Measurements from ENCODE around the gene AGBL1. TPM values are rescaled to one million over a fixed set of nuclear protein-coding genes. Genes with fewer than 3 reads are reported as not detected.

The AGBL1 gene
- total RNA-seq, 1 experiment from 2014 or later, result not detected

GRCh38 chr15:86042226-86042625 is 37.4 kb upstream of the AGBL1 start:
- H3K79me1 ChIP-seq (ENCODE audit: insufficient read depth, low read depth, low read length, poor library complexity, severe bottlenecking), result no peaks in the 10 kb centered on the region
- Mint-ChIP-seq H3K36me3 (ENCODE audit: insufficient read depth in 1 of 3, low read depth in 3 of 3) (peaks cover 0 to 4% (median 0%) of the 10 kb centered on the region in 3 experiments; a peak in 2 of 7 replicates), H3K9me3 (peaks cover 0 to 3% of the 10 kb centered on the region in 2 experiments; a peak in 1 of 5 replicates), H3K4me1 (peaks cover 30 to 37% of the 10 kb centered on the region in 2 experiments), H3K4me3 (no peak overlapping the region), H3K27me3 (ENCODE audit: low read depth) (peaks cover 2% of the 10 kb centered on the region), H3K27ac (peak overlapping the region in 1 of 3 experiments; percentile 62; a peak in 1 of 7 replicates)
- H2BK15ac ChIP-seq (ENCODE audit: low read depth, low read length), result no peak overlapping the region
- no peak overlapping the region for H3K14ac ChIP-seq (ENCODE audit: insufficient read depth, low read length)
- H2BK20ac ChIP-seq (ENCODE audit: low read depth, low read length, poor library complexity, severe bottlenecking), result no peak overlapping the region
- H3K56ac ChIP-seq (ENCODE audit: insufficient read length, low read depth, low read length), result no peak overlapping the region
- H2AFZ ChIP-seq (ENCODE audit: low read length), result no peak overlapping the region
- H4K20me1 ChIP-seq (ENCODE audit: control insufficient read depth, insufficient read depth, insufficient read length), result no peaks in the 10 kb centered on the region
- no peak overlapping the region for H4K5ac ChIP-seq (ENCODE audit: insufficient read length, low read depth, low read length)
- H3K27ac ChIP-seq (ENCODE audit: insufficient read length, low read depth, low read length), result no peak overlapping the region
- no peak overlapping the region for H3T11ph ChIP-seq (ENCODE audit: low read length)
- no peak for TF ChIP-seq CTCF (conservative IDR thresholded peaks at IDR 0.05)
- no CpG with 5 or more reads among the region's 1 CpG for WGBS (ENCODE audit: extremely low coverage, insufficient read length, low lambda C conversion rate)
- no peaks in the 10 kb centered on the region for H3K27me3 ChIP-seq (ENCODE audit: insufficient read depth, low read length)
- no peak overlapping the region for H2BK5ac ChIP-seq (ENCODE audit: insufficient read length, low read length)
- no peak overlapping the region for H3K4me2 ChIP-seq (ENCODE audit: insufficient read depth, insufficient read length, low read length)
- H3K9me3 ChIP-seq (ENCODE audit: control insufficient read depth, low read depth, low read length), result no peaks in the 10 kb centered on the region
- H3K23me2 ChIP-seq (ENCODE audit: insufficient read length, low read depth, low read length, poor library complexity, severe bottlenecking), result no peaks in the 10 kb centered on the region
- no peak overlapping the region for H3K9ac ChIP-seq (ENCODE audit: extremely low read depth, insufficient read length, low read length)
- H4K91ac ChIP-seq (ENCODE audit: insufficient read length, low read depth, low read length), result no peak overlapping the region
- no peak overlapping the region for H2AK5ac ChIP-seq (ENCODE audit: insufficient read length, low read length)
- H3K18ac ChIP-seq (ENCODE audit: insufficient read length, low read depth, low read length), result no peak overlapping the region
- no peaks in the 10 kb centered on the region for H3K79me2 ChIP-seq (ENCODE audit: insufficient read depth, low read length)
- DNase-seq, result no peak
- no peak overlapping the region for H2BK120ac ChIP-seq (ENCODE audit: low read depth, low read length, poor library complexity, severe bottlenecking)
- H3K23ac ChIP-seq (ENCODE audit: insufficient read length, low read depth, low read length), result no peak overlapping the region
- no peak overlapping the region for H2BK12ac ChIP-seq (ENCODE audit: insufficient read length, low read depth, low read length)
- H3K4me1 ChIP-seq (ENCODE audit: insufficient read depth, low read length), result peaks cover 9% of the 10 kb centered on the region; the same call in 1 of the 2 replicates
- H4K8ac ChIP-seq (replicated peaks; ENCODE audit: insufficient read length, low read depth, low read length), result no peak overlapping the region
- no peak overlapping the region for H3K4ac ChIP-seq (ENCODE audit: low read depth, low read length)

Measured in H9 (cell line).